Measurements from ENCODE around the gene OMP.

OMP gene

DNA sequence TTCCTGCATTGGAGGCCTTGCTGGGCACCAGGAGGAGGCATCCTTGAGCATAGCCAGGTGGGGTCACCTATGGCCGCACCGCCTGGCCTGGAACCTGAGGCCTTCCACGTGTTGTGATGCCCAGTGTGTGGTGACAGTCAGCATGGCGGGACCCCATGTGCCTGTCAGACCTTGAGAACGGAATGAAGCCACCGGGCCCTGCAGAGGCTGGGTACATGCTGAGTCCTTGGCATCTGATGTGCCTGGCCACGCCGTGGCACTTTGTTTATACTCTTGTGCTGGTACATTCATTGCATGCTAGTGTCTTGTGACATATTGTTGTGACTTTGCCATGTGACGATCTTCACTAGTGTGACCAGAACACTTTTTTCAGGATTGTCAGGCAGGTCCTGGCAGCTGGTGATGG, 16.9 kb downstream of the OMP start:
- no peak for DNase-seq (ENCODE audit: low read depth, low spot score)
- TF ChIP-seq POLR2AphosphoS5 (IDR thresholded peaks at IDR 0.05; ENCODE audit: borderline replicate concordance, low read depth, low read length) (no peak), FOXP2 (optimal IDR thresholded peaks at IDR 0.05; ENCODE audit: control extremely low read depth, extremely low read length, insufficient read depth) (no peak), EZH2 (IDR thresholded peaks at IDR 0.05) (no peak)
- H3K9me3 ChIP-seq (ENCODE audit: low read depth, low read length) = no peaks in the 10 kb centered on the region
- no peak overlapping the region for H3K4me3 ChIP-seq
- no peak overlapping the region for H3K27ac ChIP-seq
- no peaks in the 10 kb centered on the region for H3K36me3 ChIP-seq (ENCODE audit: insufficient read depth, low read length)
- no peak overlapping the region for H3K9ac ChIP-seq (ENCODE audit: insufficient read length)

DNA sequence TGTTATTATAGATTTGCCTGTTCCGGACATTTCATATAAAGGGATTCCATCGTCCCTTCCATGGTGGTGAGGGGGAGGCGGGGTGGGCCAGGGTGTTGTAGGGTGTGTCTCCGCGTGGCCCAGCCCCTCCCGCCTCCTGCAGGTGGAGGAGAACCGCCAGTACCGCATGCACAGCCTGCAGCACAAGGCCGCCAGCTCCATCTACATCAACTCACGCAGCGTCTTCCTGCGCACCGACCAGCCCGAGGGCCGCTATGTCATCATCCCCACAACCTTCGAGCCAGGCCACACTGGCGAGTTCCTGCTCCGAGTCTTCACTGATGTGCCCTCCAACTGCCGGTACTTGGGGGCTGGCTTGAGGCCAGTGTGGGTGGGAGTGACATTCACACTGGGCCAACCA, 17.9 kb downstream of the OMP start:
- Histone ChIP-seq H3K36me3 (ENCODE audit: insufficient read depth, low read length) (no peaks in the 10 kb centered on the region), H3K27ac (no peak overlapping the region), H3K4me3 (no peak overlapping the region), H3K9ac (ENCODE audit: insufficient read length) (no peak overlapping the region), H3K9me3 (ENCODE audit: low read depth, low read length) (no peaks in the 10 kb centered on the region)
- TF ChIP-seq POLR2AphosphoS5 (IDR thresholded peaks at IDR 0.05; ENCODE audit: borderline replicate concordance, low read depth, low read length) (no peak), EZH2 (IDR thresholded peaks at IDR 0.05) (no peak), FOXP2 (optimal IDR thresholded peaks at IDR 0.05; ENCODE audit: control extremely low read depth, extremely low read length, insufficient read depth) (no peak)
- DNase-seq (ENCODE audit: low read depth, low spot score) = no peak

DNA sequence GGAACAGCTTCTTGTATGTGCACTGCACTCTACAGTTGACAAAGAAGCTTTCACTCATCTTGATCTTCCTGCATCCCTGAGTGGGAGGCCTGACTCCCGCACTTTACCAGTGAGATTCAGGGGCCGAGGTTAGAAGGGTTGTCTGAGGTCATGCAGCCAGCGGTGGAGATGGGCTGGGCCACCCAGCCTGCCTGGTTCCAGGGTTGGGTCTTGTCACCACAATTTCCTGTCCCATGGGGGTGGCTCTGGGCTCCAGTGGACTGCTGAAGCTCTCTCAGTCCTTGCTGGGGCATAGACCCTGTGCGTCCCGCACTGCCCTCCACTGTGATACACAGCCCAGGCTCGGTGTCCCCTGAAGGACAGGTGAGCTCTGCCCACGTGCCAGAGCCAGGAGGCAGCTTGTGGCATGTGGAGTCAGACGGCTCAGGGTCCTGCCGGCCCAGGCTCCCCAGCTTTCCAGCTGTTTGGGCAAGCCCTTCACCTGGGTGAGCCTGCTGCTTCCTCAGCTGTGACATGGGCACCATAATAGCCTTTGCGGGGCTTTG, 18.5 kb downstream of the OMP start:
- Histone ChIP-seq H3K9ac (ENCODE audit: insufficient read length) (no peak overlapping the region), H3K27ac (no peak overlapping the region), H3K9me3 (ENCODE audit: low read depth, low read length) (no peaks in the 10 kb centered on the region), H3K4me3 (no peak overlapping the region), H3K36me3 (ENCODE audit: insufficient read depth, low read length) (no peaks in the 10 kb centered on the region)
- no peak for DNase-seq (ENCODE audit: low read depth, low spot score)
- no peak for TF ChIP-seq EZH2 (IDR thresholded peaks at IDR 0.05)
- no peak for TF ChIP-seq POLR2AphosphoS5 (IDR thresholded peaks at IDR 0.05; ENCODE audit: borderline replicate concordance, low read depth, low read length)
- no peak for TF ChIP-seq FOXP2 (optimal IDR thresholded peaks at IDR 0.05; ENCODE audit: control extremely low read depth, extremely low read length, insufficient read depth)

DNA sequence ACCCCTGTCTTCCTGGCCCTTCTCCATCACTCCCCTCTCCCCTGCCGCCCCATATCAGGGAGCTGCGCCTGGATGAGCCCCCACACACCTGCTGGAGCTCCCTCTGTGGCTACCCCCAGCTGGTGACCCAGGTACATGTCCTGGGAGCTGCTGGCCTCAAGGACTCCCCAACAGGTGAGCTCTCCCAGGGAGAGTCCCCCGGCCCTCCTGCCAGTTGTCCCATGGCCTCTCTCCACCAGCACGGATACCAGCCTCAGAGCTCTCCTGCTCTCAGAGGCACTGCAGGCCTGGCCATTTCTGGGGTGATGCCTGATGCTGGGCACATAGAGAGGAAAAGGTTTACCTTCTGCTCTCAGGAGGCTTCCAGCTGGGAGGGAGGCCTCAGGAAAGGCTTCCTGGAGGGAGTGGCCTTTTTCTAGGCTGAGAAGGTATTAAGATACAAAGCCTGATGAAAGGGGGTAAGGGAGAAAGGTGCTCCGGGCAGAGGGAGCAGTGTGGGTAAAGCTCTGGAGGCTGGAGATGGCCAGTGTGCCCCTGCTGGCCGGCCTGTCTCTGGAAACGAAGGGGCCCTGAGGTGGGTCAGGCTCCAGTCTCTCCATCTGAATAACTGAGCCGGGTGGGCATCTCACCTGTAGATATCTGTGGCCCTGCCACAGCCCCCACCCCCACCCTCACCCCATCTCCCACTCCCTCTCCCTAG, 19.4 kb downstream of the OMP start:
- Histone ChIP-seq H3K27ac (no peak overlapping the region), H3K36me3 (ENCODE audit: insufficient read depth, low read length) (no peaks in the 10 kb centered on the region), H3K9ac (ENCODE audit: insufficient read length) (no peak overlapping the region), H3K4me3 (no peak overlapping the region), H3K9me3 (ENCODE audit: low read depth, low read length) (no peaks in the 10 kb centered on the region)
- no peak for DNase-seq (ENCODE audit: low read depth, low spot score)
- TF ChIP-seq EZH2 (IDR thresholded peaks at IDR 0.05) (no peak), POLR2AphosphoS5 (IDR thresholded peaks at IDR 0.05; ENCODE audit: borderline replicate concordance, low read depth, low read length) (no peak), FOXP2 (optimal IDR thresholded peaks at IDR 0.05; ENCODE audit: control extremely low read depth, extremely low read length, insufficient read depth) (no peak)

DNA sequence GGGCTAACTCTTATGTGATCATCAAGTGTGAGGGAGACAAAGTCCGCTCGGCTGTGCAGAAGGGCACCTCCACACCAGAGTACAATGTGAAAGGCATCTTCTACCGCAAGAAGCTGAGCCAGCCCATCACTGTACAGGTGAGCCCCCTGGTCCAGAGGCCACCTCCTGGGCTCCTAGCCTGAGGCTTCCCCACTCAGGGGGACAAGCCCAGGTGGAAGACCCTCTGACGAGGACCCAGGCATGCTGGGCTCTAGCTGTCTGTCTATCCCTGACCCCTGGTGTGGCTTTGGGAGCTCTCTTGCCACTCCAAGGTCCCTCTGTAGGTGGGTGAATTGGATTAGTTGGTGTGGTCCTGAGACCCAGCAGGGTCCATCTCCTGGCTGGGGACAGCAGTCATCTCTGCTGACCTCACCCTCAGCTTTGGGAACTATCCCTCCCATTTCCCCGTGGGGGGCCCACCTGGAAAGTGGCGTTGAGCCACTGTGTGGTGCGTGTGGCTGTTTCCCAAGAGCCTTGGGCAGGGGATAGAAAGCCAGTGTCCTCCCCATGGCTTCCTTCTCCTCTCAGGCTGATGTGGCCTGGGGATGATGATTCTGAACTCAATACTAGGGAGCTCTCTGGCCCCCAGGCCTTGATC, 20.1 kb downstream of the OMP start:
- H3K36me3 ChIP-seq (ENCODE audit: insufficient read depth, low read length) = no peaks in the 10 kb centered on the region
- TF ChIP-seq EZH2 (IDR thresholded peaks at IDR 0.05) (no peak), POLR2AphosphoS5 (IDR thresholded peaks at IDR 0.05; ENCODE audit: borderline replicate concordance, low read depth, low read length) (no peak), FOXP2 (optimal IDR thresholded peaks at IDR 0.05; ENCODE audit: control extremely low read depth, extremely low read length, insufficient read depth) (no peak)
- H3K4me3 ChIP-seq = no peak overlapping the region
- H3K27ac ChIP-seq = no peak overlapping the region
- no peak overlapping the region for H3K9ac ChIP-seq (ENCODE audit: insufficient read length)
- H3K9me3 ChIP-seq (ENCODE audit: low read depth, low read length) = no peaks in the 10 kb centered on the region
- no peak for DNase-seq (ENCODE audit: low read depth, low spot score)

DNA sequence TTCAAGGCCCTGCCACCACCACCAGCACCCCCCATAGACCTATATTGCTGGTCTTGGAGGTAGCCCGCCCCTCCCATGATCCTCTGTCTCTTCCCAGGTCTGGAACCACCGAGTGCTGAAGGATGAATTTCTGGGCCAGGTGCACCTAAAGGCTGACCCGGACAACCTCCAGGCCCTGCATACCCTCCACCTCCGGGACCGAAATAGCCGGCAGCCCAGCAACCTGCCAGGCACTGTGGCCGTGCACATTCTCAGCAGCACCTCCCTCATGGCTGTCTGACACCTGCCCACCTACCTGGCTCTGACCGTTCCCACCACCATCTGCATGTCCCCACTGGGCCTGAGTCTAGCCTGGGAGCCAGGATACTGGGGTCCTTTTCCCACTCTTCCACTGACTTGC, 21.0 kb downstream of the OMP start:
- no peaks in the 10 kb centered on the region for H3K9me3 ChIP-seq (ENCODE audit: low read depth, low read length)
- no peak overlapping the region for H3K9ac ChIP-seq (ENCODE audit: insufficient read length)
- no peak for DNase-seq (ENCODE audit: low read depth, low spot score)
- no peak overlapping the region for H3K27ac ChIP-seq
- TF ChIP-seq POLR2AphosphoS5 (IDR thresholded peaks at IDR 0.05; ENCODE audit: borderline replicate concordance, low read depth, low read length) = no peak
- H3K36me3 ChIP-seq (ENCODE audit: insufficient read depth, low read length) = no peaks in the 10 kb centered on the region
- no peak overlapping the region for H3K4me3 ChIP-seq

DNA sequence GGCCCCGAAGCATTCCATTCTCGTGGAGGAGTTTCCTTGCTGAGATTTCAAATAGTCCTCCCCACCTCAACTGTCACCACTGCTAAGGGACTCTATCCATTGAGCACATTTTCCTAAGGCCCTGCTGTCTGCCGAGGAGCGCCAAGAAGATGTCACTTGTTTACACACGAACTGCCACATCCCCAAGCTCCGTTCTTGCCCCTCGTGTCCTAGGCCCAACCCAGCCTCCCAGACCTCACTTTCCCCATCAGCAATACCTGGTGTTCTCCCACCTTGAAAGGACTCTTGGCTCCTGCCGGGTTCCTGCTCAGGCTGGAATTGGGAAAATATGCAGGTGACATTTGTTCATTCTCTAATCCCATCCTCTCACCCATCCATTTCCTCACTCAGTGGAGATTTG, 21.4 kb downstream of the OMP start:
- H3K4me3 ChIP-seq = no peak overlapping the region
- no peak for DNase-seq (ENCODE audit: low read depth, low spot score)
- TF ChIP-seq EZH2 (IDR thresholded peaks at IDR 0.05) = no peak
- no peaks in the 10 kb centered on the region for H3K9me3 ChIP-seq (ENCODE audit: low read depth, low read length)
- no peak overlapping the region for H3K9ac ChIP-seq (ENCODE audit: insufficient read length)
- no peak overlapping the region for H3K27ac ChIP-seq
- H3K36me3 ChIP-seq (ENCODE audit: insufficient read depth, low read length) = no peaks in the 10 kb centered on the region

DNA sequence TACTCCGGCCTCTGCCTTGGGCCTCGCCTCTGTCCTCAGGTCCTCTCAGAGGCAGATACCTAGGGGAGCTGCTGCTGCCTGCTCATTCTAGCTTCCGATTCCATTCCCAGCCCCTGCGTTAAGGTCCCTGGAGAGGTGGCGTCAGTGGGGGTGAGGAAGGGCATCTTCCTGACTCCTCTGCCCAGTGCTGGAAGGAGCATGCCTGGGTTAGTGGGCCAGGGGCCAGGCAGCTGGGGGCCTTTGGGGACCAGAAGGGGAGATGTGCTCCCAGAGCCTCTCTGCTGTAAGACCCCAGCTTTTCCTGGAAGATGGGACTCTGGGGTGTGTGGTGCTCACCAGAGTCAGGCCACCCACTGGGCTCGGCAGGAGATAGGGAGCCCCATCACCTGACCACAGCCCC, 21.8 kb downstream of the OMP start:
- TF ChIP-seq EZH2 (IDR thresholded peaks at IDR 0.05) (no peak), FOXP2 (optimal IDR thresholded peaks at IDR 0.05; ENCODE audit: control extremely low read depth, extremely low read length, insufficient read depth) (no peak), POLR2AphosphoS5 (IDR thresholded peaks at IDR 0.05; ENCODE audit: borderline replicate concordance, low read depth, low read length) (no peak)
- Histone ChIP-seq H3K9ac (ENCODE audit: insufficient read length) (no peak overlapping the region), H3K9me3 (ENCODE audit: low read depth, low read length) (no peaks in the 10 kb centered on the region), H3K4me3 (no peak overlapping the region), H3K27ac (no peak overlapping the region), H3K36me3 (ENCODE audit: insufficient read depth, low read length) (no peaks in the 10 kb centered on the region)
- DNase-seq (ENCODE audit: low read depth, low spot score) = no peak

DNA sequence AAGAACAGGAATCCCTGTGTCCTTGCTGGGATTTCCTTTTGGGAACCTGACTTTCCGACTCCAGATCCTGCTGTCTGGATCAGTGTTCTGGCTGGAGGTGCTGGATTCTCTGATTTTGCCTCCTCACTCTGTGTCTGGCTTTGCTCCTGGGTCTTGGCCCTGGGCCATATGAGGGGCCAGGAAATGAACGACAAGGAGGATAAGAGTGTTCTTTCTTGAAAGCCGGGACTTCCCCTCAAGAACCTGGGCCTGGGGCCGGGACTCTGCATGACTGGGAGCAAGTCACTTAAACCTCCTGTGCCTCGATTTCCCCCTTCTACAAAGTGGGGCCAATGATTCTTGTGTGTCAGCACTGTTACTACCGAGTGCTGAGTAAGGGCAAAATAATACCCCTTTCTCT, 22.6 kb downstream of the OMP start:
- Histone ChIP-seq H3K4me3 (no peak overlapping the region), H3K36me3 (ENCODE audit: insufficient read depth, low read length) (no peaks in the 10 kb centered on the region), H3K9ac (ENCODE audit: insufficient read length) (no peak overlapping the region), H3K27ac (no peak overlapping the region), H3K9me3 (ENCODE audit: low read depth, low read length) (no peaks in the 10 kb centered on the region)
- no peak for TF ChIP-seq FOXP2 (optimal IDR thresholded peaks at IDR 0.05; ENCODE audit: control extremely low read depth, extremely low read length, insufficient read depth)
- DNase-seq (ENCODE audit: low read depth, low spot score) = no peak

All from SK-N-MC (cell line).